GM10266 (cell line): ENCODE data around the gene BMP8B.

Source experiments
- DNase-seq: peaks from one replicate; pipeline ENCODE4 v3.0.0; 2012; ENCODE audit errors: extremely low spot score
- CTCF ChIP-seq: IDR thresholded peaks from 2 replicates; pipeline ENCODE4 v1.5.1; 2012; ENCODE audit warnings: mild to moderate bottlenecking, low read depth; ENCODE audit not compliant: control insufficient read depth, insufficient read depth; ENCODE audit errors: missing control alignments

BMP8B gene

GRCh38 chr1:39788758-39789570 is at the start of gene BMP8B:
Gene BMP8B, minus strand, starts transcription at chr1:39788865. Its CDS starts 380 bp downstream, at chr1:39788485.
- peak; percentile 90 for DNase-seq
- TF ChIP-seq CTCF, result peak; percentile 28

GRCh38 chr1:39836595-39837110 is 48.0 kb upstream of the BMP8B start:
- TF ChIP-seq CTCF, result no peak
- no peak for DNase-seq

GRCh38 chr1:39835935-39836594 is 47.4 kb upstream of the BMP8B start:
- TF ChIP-seq CTCF, result no peak
- DNase-seq, result no peak

- no peak for DNase-seq
- TF ChIP-seq CTCF, result no peak
Measured at GRCh38 chr1:39835110-39835509, 46.4 kb upstream of the BMP8B start.

GRCh38 chr1:39833621-39834385 is 45.1 kb upstream of the BMP8B start:
- DNase-seq, result no peak
- TF ChIP-seq CTCF, result no peak

GRCh38 chr1:39833121-39833520 is 44.5 kb upstream of the BMP8B start:
- no peak for TF ChIP-seq CTCF
- DNase-seq, result no peak

GRCh38 chr1:39832294-39832693 is 43.6 kb upstream of the BMP8B start:
- DNase-seq, result no peak
- TF ChIP-seq CTCF, result no peak
